Bronchial epithelial cell (primary cell): ENCODE measurements around the gene RP9. TPM values are rescaled to one million over a fixed set of nuclear protein-coding genes. Genes with fewer than 3 reads are reported as not detected.

Experiments
- DNase-seq: peaks from one replicate; pipeline ENCODE4 v3.0.0-alpha.2; 2010; ENCODE audit warnings: low read depth
- FAIRE-seq: peaks from 2 replicates; lab custom pipeline; 2011; peaks lifted over from hg19 to GRCh38; lab: Jason Lieb, UNC
- H3K27me3 ChIP-seq: 2 replicates; pipeline ENCODE4 v1.5.1; 2011; ENCODE audit warnings: low read length; ENCODE audit not compliant: control insufficient read depth, insufficient read depth
- H3K36me3 ChIP-seq: 2 replicates; pipeline ENCODE4 v1.5.1; 2011; ENCODE audit warnings: low read length; ENCODE audit not compliant: control insufficient read depth, insufficient read depth
- H3K4me3 ChIP-seq: 2 replicates; pipeline ENCODE4 v1.5.1; 2011; ENCODE audit warnings: mild to moderate bottlenecking, low read depth, low read length, control low read depth
- CTCF ChIP-seq: IDR thresholded peaks from 2 replicates; pipeline ENCODE4 v1.5.1; 2011; ENCODE audit warnings: mild to moderate bottlenecking, moderate library complexity, low read length, control low read depth, inconsistent platforms; ENCODE audit not compliant: insufficient read depth, severe bottlenecking
- total RNA-seq: library from RNA; depleted of rRNA; stranded (reverse); fragments of >200 nt; gene quantifications from 2 replicates; pipeline ENCODE4 v1.2.1, GENCODE V29; 2014

Gene RP9
- total RNA-seq, 1 donor from 2014 or later: 12.1 TPM

DNA sequence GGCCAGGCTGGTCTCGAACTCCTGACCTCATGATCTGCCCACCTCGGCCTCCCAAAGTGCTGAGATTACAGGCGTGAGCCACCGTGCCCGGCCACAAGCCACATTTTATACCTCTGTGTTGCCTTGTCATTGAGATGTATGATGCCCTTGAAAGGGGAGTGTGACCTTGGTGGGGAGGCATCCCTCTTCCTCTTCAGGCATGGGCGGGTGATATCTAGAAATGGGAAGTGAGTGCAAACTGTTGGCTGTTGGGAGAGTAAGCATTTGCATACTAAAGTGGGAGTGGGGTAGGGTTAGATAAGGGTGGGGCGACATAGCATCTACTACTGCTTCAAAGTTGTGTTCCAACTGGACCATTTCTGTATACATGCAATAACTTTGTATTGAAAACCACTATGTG lies 20.1 kb downstream of the RP9 start:
- Histone ChIP-seq H3K4me3 (no peak overlapping the region), H3K27me3 (no peaks in the 10 kb centered on the region), H3K36me3 (peaks cover 1% of the 10 kb centered on the region)
- no peak for DNase-seq
- TF ChIP-seq CTCF: no peak
- no peak for FAIRE-seq

- DNase-seq (no peak), FAIRE-seq (no peak)
- H3K27me3 ChIP-seq: no peaks in the 10 kb centered on the region
- TF ChIP-seq CTCF: no peak
- no peak overlapping the region for H3K4me3 ChIP-seq
- H3K36me3 ChIP-seq: no peaks in the 10 kb centered on the region
Observed at GRCh38 chr7:33087858-33088257, 21.3 kb downstream of the RP9 start.

- no peak for TF ChIP-seq CTCF
- DNase-seq (no peak), FAIRE-seq (no peak)
- Histone ChIP-seq H3K27me3 (no peaks in the 10 kb centered on the region), H3K36me3 (no peaks in the 10 kb centered on the region), H3K4me3 (no peak overlapping the region)
Observed at GRCh38 chr7:33087356-33087755, 21.8 kb downstream of the RP9 start.

DNA sequence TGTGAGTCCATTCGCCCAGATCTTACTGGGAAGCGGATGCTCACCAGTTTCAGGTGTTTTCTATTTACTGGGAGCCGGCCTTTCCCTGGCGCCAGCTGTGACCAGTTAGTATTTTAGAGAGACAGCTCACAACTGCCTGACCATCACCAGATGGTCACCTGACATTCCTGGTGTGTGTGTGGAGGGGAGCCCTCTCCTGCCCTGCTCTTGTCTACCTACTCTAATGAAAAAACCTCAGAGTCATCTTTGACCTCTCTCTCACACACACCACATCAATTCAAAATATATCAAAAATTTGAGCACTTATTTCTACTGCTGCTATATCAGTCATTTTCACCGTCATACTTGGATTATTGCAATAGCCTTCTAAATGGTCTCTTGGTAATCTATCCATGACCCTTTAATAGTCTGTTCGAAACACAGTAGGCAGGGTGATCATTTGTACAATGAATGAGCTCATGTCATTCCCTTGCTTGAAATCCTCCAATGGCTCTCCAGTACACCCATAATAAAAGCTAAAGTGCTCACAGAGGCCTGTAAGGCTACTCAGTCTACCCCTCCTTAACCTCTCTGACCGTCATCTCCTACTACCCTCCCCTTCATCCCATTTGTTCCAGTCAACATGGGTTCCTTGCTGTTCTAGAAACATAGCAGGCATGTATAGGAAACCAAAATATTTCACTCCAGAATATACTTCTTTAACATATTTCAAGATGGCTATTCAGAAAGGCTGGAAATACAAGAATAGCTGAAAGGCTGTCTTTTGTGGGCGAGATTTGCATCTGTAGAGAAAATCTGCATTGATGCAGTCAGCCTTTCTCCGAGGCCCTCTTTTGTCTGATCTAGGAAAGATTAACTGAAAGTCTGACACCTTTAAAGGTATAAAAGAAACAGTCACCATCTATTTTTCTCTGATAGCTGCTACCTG lies 29.2 kb downstream of the RP9 start:
- TF ChIP-seq CTCF: no peak
- no peak for DNase-seq
- Histone ChIP-seq H3K4me3 (no peak overlapping the region), H3K27me3 (no peaks in the 10 kb centered on the region), H3K36me3 (no peaks in the 10 kb centered on the region)
- no peak for FAIRE-seq

DNA sequence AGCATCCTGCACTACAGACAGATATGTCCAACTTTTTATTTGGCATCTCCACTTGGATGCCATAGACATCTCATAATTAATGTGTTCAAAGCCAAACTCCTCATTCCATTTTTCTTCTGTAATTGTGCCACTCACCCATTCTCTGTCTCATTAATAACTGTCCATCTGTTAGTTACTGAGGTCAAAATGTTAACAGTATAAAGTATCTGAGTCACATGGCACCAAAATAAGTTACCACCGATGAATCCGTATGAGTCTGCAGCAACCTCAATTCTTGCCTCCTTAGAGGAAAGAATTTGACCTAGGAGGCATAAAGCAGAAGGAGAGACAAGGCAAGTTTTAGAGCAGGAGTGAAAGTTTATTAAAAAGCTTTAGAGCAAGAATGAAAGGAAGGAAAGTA lies 30.1 kb downstream of the RP9 start:
- H3K4me3 ChIP-seq: no peak overlapping the region
- FAIRE-seq: no peak
- no peak for DNase-seq
- no peaks in the 10 kb centered on the region for H3K27me3 ChIP-seq
- H3K36me3 ChIP-seq: no peaks in the 10 kb centered on the region
- no peak for TF ChIP-seq CTCF
